Stimulated activated CD4-positive, alpha-beta T cell treated with anti-CD3 and anti-CD28 coated beads, Interleukin-2, amount 100 ng/mL, for 48 hours (primary cell): Measurements from ENCODE around the gene RABGAP1L.
"Not testable (repeated sequence)": the region's sequence is repeated elsewhere in the genome, so short reads cannot be mapped to it uniquely, and the experiment has no call there.

Experiments used
- DNase-seq, 2 donors: peaks; one replicate each; pipeline ENCODE4 v3.0.0-alpha.2; 2020

The RABGAP1L gene

DNA sequence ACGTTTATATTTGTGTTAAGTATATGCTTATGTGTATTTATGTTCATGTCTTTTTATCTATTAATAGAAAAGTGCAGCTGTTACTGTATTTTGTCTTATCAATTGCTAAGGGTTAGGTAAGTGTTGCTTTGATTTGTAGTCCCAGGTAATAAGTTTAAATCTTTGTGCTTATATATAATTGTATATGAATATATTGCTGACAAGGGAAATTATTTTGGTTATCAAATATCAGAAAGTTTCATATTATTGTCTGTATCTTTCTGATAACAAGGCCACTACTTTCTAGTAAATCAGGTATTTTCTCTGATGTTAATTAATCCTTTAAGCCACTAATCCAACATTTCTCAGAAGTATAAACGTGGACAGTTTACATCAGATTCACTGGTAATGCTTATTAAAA lies 309.7 kb downstream of the RABGAP1L start:
- DNase-seq, result no peak

DNA sequence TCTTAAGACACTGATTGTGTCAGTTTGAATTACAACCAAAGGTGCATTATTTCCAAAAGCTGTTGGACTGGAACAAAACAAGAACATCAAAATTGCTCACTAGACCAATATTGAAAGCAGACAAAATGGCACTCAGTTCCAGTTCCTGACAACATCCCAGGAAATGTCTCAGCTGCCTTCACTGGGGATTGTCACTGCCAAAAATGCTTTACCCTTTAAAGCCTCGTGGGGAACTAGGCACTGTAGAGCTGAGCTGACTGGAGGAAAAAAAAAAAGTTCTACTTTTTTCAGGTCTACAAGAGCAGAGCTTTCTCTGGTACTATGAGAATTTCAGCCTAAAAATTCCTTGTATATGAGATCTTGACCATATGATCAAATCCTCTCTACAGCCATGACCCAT lies 310.4 kb downstream of the RABGAP1L start:
- no peak for DNase-seq

DNA sequence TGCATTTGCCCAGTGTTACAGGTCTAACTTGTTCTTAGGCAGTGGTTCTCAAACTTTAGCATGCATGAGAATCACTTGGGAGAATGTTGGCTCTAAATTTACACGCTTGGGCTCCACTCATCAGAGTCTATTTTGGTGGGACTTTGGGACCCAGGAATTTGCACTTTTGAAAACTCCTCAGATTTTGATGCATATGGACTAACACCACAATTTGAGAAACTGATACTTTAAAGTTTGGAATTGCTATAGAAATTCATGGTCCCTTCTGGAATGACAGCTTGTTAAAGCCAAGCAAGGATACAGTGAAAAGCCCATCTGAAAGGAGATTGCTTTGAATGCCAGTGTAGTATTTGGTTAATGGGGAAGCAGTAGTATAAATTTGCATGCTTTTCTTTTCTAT lies 320.0 kb downstream of the RABGAP1L start:
- no peak for DNase-seq

DNA sequence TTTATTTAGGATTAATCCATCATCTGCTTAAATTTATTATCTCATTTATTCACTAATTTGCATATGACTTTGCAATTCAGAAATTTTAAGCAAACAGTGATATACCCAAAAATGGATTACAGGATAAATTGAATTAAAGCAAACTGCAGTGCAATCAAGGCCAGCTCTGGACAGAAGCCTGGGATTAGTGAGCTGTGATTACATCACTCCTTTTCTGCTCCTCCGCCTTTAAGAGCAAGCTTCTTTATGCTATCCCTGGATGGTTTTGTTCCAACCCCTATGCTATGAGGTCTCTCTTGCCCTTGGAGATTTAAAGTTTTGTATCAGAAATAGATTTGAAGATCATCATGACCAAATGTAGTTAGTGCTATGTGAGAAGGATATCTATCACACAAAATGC lies 321.0 kb downstream of the RABGAP1L start:
- no peak for DNase-seq

DNA sequence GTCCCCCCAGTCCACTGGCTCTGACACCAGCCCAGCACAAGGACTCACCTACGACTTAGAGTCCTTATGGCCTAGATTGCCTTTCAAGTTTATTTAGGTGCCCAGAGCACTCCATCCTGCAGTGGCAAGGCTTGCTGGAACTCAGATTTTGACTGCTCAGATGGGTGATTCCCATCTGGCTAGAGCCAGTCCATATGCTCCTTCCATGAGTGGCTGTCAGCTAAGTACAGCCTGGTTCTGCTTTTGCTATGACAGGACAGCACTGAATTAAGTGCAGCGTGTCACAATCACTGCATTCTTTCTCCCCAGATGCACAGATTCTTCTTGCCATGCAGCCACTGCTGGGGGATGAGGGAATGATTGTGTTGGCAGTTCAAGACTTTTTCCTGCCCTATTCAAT lies 332.3 kb downstream of the RABGAP1L start:
- no peak for DNase-seq

DNA sequence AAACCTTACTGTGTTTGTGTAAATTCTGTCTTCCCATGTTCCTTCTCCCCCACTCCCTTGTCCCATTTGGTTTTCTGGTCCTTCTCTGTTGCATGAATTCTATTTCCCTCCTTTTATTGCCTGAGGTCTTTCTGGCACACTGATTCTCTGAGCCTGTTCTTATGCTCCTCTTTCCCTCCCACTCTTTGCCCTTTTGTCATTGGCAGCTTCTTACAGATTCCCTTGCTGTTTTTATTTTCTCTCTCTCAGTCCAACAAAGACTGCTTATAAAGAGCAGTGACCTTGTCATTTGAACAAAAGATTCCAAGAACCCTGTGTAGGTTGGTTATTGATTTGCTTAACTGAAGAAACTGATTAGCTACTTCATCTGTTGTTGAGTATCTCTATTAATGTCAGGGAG lies 338.2 kb downstream of the RABGAP1L start:
- no peak for DNase-seq

DNA sequence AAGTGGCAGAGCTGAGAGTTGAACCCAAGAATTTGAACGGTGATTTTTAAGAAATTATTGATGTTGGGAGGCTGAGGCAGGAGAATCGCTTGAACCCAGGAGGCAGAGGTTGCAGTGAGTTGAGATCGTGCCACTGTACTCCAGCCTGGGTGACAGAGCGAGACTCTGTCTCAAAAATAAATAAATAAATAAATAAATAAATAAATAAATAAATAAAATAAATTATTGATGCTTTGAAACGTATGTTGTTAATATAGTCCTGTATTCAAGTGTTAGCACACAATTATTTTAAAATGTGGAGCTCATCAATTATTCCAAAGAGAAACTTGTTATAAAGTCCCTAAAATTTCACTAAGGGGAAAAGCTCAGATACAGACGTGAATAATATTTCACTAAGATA lies 357.4 kb downstream of the RABGAP1L start:
- DNase-seq, result not testable (repeated sequence)

DNA sequence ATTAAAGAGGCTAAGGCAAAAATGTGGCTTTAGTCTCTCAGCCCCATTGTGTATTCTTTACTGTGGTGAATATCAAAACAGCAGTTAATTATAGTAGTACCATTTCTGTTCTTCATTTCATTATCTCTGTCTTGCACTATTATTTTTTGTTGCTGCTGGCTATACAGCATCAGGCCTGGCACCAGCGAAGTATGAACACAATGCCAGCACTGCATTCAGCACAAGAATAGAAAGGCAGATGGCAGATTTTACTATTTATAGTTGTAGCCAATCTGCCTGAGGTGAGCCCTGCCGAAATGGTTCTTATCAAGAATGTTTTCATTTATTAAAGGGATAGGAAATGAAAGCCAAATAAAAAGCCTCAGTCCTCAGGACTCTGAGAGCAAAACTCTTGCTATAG lies 360.5 kb downstream of the RABGAP1L start:
- no peak for DNase-seq

DNA sequence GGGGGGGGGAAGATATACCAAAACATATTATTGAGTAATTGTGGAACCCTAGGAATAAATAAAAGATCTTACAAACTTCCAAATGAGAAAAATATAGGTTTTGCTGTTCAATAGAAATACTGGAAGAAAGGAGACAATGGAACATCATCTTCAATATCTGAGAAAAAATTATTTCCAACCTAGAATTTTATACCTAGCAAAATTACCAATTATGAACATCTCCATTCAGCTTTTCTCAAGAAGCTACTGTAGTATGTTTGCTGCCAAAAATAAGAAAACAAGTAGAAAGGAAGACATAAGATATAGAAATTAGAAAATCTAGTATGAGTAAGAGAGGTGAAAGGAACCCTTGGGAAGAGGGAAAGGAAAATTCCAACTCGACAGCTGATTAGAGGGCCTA lies 372.4 kb downstream of the RABGAP1L start:
- DNase-seq, result no peak

DNA sequence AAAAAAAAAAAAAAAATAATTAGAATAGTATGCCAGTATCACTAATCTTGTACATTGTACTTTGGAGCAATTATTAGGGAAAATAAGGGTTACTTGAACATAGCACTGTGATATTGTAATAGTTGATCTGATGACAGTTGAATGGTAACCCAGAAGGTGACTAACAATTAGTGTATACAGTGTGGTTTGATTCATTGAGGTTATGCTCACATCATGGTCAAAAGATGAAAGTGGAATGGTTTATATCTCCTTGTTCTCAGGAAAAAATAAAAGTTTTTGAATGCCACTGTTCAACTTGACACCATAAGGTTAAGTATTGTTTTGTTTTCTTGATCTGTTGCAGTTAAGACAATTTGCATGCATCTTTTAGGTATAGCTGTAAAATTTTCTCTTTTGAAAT lies 375.5 kb downstream of the RABGAP1L start:
- no peak for DNase-seq

DNA sequence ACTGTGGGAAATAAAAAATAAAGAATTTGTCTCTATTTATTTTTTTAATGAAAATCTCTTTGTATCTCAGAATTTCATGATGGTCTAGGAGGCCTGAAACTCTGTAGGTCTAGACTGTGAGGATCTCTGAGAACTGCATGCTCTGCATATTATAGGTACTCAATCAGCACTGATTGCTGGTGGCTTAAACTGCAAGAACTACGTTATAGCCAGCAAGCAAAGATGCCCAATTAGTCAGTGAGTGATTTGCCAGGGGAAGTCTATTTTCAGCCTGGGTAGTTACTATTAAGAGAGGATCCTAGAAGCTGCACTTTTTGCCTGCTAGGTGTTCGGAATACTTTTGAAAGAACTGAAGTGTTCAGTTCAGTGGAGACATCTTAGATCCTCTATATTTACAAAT lies 375.9 kb downstream of the RABGAP1L start:
- no peak for DNase-seq

DNA sequence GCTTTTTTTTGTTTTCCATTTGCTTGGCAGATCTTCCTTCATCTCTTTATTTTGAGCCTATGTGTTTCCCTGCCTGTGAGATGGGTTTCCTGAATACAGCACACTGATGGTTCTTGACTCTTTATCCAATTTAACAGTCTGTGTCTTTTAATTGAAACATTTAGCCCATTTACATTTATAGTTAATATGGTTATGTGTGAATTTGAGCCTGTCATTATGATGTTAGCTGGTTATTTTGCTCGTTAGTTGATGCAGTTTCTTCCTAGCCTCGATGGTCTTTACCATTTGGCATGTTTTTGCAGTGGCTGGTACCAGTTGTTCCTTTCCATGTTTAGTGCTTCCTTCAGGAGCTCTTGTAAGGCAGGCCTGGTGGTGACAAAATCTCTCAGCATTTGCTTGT lies 384.1 kb downstream of the RABGAP1L start:
- not testable (repeated sequence) for DNase-seq

DNA sequence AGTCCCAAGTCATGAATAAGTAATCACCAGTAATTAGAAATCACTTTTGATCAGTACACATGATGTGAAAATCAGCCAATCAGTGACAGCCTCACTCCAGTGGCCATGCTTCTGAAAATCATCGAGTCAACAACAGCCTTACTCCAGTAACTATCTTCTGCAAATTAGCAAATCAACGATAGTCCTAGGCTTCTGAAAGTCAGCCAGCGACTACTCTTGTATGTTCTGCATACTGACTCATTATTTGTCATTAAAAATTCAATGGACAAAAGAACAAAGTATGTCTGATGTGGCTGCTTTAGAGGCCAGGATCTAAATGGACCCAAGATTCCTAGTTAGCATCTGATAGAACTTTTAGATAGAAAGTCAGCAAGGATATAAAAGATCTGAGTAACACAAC lies 391.0 kb downstream of the RABGAP1L start:
- DNase-seq, result no peak

DNA sequence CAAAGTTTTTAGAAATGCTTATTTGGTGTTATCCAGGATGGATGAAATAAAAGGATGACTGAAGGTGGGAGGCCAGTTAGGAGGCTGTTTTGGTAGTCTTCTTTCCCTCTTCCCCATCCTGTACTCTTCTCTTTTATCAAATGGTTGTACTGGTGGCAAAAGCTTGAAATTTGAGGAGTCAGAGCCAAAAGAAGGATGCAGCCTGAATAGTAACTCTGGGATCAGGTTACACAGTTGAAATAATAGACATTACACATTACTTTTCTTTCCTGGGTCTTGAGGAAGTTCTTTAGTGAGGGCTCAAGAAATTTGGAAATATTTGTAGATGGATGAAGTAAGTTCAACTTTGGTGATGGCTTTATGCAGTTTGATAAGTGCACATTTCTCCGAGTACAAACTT lies 397.1 kb downstream of the RABGAP1L start:
- no peak for DNase-seq

DNA sequence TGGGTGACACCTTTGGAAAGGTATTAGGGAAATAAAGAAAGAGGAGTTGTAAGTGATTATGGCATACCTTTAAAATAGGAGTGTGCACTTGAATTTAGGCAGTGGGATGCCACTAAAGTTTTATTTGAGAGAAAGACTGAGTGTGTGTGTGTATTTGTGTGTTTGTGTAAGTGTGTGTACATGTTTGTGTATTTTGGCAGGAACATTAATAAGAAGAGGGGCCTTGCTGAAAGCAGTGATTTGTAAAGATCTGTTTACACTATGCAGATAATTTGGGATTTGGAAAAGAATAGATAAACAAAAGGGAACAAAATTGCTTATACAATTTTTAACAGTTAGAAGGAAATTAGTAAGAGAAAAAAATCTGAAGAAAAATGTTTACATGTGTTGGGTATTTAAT lies 409.2 kb downstream of the RABGAP1L start:
- no peak for DNase-seq

DNA sequence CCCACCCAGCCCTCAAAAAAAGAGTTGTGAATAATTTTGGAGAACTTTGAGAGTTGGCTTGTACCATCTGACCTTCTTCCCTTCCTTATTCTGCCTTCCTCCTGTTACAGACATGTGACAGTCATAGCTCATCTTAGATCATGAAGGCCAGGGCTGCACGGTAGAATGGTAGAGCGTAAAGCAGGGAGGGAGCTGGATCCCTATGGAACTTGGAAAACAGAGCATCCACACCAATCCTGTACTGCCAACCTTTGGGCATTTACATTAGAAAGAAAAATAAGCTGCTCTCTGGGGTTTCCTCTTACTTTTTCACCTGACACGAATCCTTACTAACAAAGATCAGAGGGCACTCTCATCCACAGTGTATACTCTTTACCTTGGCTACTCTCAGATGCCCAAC lies 409.9 kb downstream of the RABGAP1L start:
- no peak for DNase-seq

DNA sequence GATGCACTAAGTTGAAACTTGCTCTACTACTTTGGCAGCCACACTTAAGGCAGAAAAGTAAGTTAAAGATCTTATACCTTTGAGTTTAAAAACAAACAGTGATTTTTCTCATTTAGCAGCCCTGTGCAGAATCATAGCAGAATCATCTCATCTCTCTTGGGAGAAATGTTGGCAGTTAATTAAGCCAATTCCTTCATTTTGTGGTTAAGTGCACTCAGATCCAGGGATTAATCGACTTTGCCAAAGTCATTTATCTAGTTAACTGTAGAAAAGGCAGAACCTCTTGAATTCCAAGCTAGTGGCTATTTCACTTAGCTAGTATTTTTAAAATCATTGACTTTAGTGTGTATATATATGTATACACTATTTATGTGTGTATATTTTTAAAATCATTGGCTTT lies 413.5 kb downstream of the RABGAP1L start:
- no peak for DNase-seq

DNA sequence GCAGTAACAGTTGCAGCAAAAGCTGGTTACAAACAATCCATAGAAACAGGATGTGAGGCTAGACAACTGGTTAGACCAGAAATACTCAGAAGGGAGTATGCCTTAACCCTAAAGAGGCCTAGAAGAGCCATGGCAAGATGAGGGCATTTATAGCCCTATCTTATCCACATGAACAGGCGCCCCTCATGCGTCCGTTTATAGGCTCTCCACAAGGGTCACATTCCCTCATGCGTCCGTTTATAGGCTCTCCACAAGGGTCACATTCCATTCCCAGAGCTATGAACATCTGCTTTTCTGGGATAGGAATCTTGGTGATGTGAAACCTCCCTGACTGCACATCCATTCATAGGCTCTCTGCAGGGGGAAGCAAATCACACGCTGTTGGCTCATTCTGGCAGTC lies 416.8 kb downstream of the RABGAP1L start:
- DNase-seq, result not testable (repeated sequence)

DNA sequence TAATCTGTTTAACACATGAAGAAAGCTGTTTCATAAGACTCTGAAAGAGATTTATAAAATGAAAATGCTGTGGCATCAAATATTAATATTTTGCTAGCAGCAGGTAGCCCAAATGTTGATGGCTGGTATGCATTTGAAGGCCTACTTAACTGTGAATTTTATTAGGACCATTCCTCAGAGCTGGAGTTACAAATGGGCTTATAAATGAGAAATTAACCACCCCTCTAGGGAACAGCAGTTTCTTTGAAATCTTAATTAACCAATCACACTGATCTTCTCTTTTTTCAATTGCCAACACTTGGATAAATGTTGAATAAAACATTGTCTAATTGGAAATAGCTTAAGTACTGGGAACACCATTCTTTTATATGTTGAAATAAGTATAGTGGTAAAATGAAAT lies 418.4 kb downstream of the RABGAP1L start:
- no peak for DNase-seq

DNA sequence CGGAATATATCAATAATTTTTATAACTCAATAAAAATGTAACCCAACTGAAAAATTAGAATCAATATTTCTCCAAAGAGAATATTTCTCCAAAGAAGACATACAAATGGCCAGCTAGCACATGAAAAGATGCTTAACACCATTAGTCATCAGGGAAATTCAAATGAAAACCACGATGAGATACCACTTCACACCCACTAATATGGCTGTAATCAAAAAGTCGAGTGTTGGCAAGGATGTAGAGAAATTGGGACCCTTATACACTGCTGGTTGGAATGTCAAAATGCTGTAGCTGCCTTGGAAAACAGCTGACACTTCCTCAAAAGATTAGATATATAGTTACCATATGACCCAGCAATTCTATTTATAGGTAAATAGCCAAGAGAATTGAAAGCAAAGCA lies 421.5 kb downstream of the RABGAP1L start:
- no peak for DNase-seq

DNA sequence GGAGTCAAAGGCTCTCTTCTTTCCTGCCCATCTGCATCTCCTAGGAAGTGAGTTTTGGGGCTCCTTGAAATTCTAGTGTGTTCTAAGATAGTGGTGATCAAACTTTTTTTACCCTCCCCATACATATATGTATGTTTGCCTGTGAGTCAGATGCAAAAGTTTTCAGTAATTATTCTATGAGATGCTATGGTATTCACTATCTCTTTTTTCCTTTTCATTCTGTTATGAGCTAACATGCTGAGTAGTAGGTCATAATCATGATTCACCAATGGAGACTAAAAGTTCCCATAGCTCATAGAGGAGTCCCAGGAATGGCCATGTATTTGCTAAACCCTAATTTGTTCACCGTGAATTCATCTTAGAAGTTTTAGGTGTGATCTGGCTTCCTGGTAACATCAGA lies 424.0 kb downstream of the RABGAP1L start:
- no peak for DNase-seq

DNA sequence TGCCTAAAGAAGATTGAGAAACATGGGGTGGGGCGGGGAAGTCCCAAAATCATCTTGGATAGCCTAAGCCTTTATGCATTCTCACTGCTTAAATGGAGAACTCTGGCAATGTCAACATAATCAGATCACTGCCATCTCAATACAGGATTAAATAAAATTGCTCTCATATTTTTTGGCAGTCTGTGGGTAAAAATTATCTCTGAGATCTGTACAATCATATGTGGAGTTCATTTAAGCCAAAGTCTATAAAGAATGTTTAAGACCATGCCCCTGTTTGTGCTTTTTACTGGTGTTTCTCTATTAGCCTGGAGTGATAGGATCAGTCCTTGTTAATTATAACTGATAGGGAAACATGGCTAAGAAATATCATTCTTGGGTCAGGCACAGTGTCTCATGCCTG lies 424.8 kb downstream of the RABGAP1L start:
- DNase-seq, result no peak

DNA sequence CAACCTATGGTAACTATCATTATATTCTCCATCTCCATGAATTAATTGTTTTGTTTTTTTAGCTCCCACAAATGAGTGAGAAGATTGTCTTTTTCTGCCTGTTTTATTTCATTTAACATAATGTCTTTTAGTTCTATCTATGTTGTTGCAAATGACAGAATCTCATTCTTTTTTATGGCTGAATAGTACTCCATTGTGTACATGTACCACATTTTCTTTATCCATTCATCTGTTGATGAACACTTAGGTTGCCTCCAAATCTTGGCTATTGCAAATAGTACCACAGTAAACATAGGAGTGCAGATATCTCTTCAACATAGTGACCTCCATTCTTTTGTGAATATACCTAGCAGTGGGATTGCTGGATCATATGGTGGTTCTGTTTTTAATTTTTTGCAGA lies 429.3 kb downstream of the RABGAP1L start:
- DNase-seq, result not testable (repeated sequence)

DNA sequence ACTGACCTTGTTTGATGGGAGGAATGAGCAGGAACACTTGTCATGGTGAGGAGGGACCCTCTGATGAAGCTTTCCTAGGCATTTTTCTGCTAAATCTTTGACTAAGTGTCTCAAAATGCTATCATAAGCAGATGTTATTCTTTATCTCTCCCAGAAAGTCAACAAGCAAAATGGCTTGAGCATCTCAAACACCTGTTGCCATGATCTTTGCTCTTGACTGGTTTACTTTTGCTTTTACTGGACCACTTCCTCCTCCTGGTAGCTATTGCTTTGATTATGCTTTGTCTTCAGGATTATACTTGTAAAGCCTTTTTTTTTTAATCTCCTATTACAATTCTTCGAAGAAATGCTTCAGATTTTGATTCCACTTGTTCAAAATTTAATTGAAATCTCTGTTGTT lies 445.9 kb downstream of the RABGAP1L start:
- no peak for DNase-seq

DNA sequence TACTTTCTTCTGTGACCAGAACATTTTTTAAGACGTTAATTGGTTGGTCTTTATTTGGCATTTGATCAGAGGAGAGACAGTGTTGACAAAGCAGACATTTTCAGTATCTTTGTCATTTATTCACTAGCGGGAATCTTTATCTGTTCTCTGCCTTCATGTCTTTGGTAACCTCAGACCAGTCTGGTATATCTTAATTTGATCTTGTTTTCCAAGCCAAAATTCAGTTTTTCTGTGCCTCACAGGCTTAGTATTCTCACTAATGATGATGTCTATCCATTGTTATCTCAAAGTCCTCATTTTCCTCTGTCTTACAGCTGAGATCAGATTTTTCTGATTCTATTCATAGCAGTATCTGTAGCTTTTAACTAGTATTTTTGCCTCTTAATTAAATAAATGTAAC lies 447.2 kb downstream of the RABGAP1L start:
- DNase-seq, result no peak

DNA sequence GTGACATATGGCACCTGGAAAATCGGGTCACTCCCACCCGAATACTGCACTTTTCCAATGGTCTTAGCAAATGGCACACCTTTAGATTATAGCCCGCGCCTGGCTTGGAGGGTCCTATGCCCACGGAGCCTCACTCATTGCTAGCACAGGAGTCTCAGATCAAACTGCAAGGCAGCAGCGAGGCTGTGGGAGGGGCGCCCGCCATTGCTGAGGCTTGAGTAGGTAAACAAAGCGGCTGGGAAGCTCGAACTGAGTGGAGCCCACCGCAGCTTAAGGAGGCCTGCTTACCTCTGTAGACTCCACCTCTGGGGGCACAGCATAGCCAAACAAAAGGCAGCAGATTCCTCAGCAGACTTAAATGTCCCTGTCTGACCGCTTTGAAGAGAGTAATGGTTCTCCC lies 458.6 kb downstream of the RABGAP1L start:
- not testable (repeated sequence) for DNase-seq
